ENCODE data around the gene PGAP6.
"Not testable (repeated sequence)": the region's sequence is repeated elsewhere in the genome, so short reads cannot be mapped to it uniquely, and the experiment has no call there.

The PGAP6 gene

GRCh38 chr16:386641-387156 is 4.9 kb upstream of the PGAP6 start:
- Histone ChIP-seq H3K36me3 (ENCODE audit: insufficient read depth, low read depth, low read length) (no peaks in the 10 kb centered on the region), H3K27ac (ENCODE audit: low read length) (no peak overlapping the region), H3K4me3 (ENCODE audit: low read length) (no peak overlapping the region), H3K9ac (ENCODE audit: low read depth, low read length) (no peak overlapping the region), H3K4me1 (ENCODE audit: insufficient read depth, low read length) (peaks cover 11% of the 10 kb centered on the region), H3K9me3 (ENCODE audit: insufficient read depth, low read depth, low read length) (no peaks in the 10 kb centered on the region), H3K27me3 (ENCODE audit: insufficient read depth, low read length) (peaks cover 15% of the 10 kb centered on the region)

GRCh38 chr16:383326-384051 is 1.7 kb upstream of the PGAP6 start:
- Histone ChIP-seq H3K9me3 (ENCODE audit: insufficient read depth, low read depth, low read length) (no peaks in the 10 kb centered on the region), H3K36me3 (ENCODE audit: insufficient read depth, low read depth, low read length) (no peaks in the 10 kb centered on the region), H3K4me3 (ENCODE audit: low read length) (peak overlapping the region; percentile 85), H3K9ac (ENCODE audit: low read depth, low read length) (peak overlapping the region; percentile 73; the same call in 1 of the 2 replicates), H3K27ac (ENCODE audit: low read length) (peak overlapping the region; percentile 20), H3K4me1 (ENCODE audit: insufficient read depth, low read length) (peaks cover 24% of the 10 kb centered on the region), H3K27me3 (ENCODE audit: insufficient read depth, low read length) (peaks cover 15% of the 10 kb centered on the region)

- Histone ChIP-seq H3K4me3 (ENCODE audit: low read length) (peak overlapping the region; percentile 84), H3K9ac (ENCODE audit: low read depth, low read length) (peak overlapping the region; percentile 80; the same call in 1 of the 2 replicates), H3K4me1 (ENCODE audit: insufficient read depth, low read length) (peaks cover 22% of the 10 kb centered on the region; the same call in 1 of the 2 replicates), H3K27ac (ENCODE audit: low read length) (peak overlapping the region; percentile 47), H3K36me3 (ENCODE audit: insufficient read depth, low read depth, low read length) (peaks cover 11% of the 10 kb centered on the region), H3K9me3 (ENCODE audit: insufficient read depth, low read depth, low read length) (no peaks in the 10 kb centered on the region), H3K27me3 (ENCODE audit: insufficient read depth, low read length) (peaks cover 15% of the 10 kb centered on the region)
Measured at GRCh38 chr16:381012-381788, 578 bp downstream of the PGAP6 start.

GRCh38 chr16:380762-381011 is 1.1 kb downstream of the PGAP6 start:
- Histone ChIP-seq H3K27ac (ENCODE audit: low read length) (peak overlapping the region; percentile 47), H3K27me3 (ENCODE audit: insufficient read depth, low read length) (peaks cover 15% of the 10 kb centered on the region), H3K9ac (ENCODE audit: low read depth, low read length) (peak overlapping the region; percentile 80; the same call in 1 of the 2 replicates), H3K36me3 (ENCODE audit: insufficient read depth, low read depth, low read length) (peaks cover 15% of the 10 kb centered on the region), H3K9me3 (ENCODE audit: insufficient read depth, low read depth, low read length) (no peaks in the 10 kb centered on the region), H3K4me3 (ENCODE audit: low read length) (peak overlapping the region; percentile 84), H3K4me1 (ENCODE audit: insufficient read depth, low read length) (peaks cover 22% of the 10 kb centered on the region; the same call in 1 of the 2 replicates)

- H3K9ac ChIP-seq (ENCODE audit: low read depth, low read length) = peak overlapping the region; percentile 80; the same call in 1 of the 2 replicates
- H3K27me3 ChIP-seq (ENCODE audit: insufficient read depth, low read length) = peaks cover 15% of the 10 kb centered on the region
- H3K9me3 ChIP-seq (ENCODE audit: insufficient read depth, low read depth, low read length) = no peaks in the 10 kb centered on the region
- peaks cover 22% of the 10 kb centered on the region; the same call in 1 of the 2 replicates for H3K4me1 ChIP-seq (ENCODE audit: insufficient read depth, low read length)
- H3K36me3 ChIP-seq (ENCODE audit: insufficient read depth, low read depth, low read length) = peaks cover 17% of the 10 kb centered on the region
- H3K4me3 ChIP-seq (ENCODE audit: low read length) = peak overlapping the region; percentile 84; the same call in 1 of the 2 replicates
- no peak overlapping the region for H3K27ac ChIP-seq (ENCODE audit: low read length)
Measured at GRCh38 chr16:379961-380761, 1.6 kb downstream of the PGAP6 start.

GRCh38 chr16:379183-379960 is 2.4 kb downstream of the PGAP6 start:
- Histone ChIP-seq H3K4me3 (ENCODE audit: low read length) (peak overlapping the region; percentile 84; the same call in 1 of the 2 replicates), H3K36me3 (ENCODE audit: insufficient read depth, low read depth, low read length) (peaks cover 25% of the 10 kb centered on the region), H3K27me3 (ENCODE audit: insufficient read depth, low read length) (peaks cover 15% of the 10 kb centered on the region), H3K4me1 (ENCODE audit: insufficient read depth, low read length) (peaks cover 22% of the 10 kb centered on the region; the same call in 1 of the 2 replicates), H3K27ac (ENCODE audit: low read length) (no peak overlapping the region), H3K9me3 (ENCODE audit: insufficient read depth, low read depth, low read length) (no peaks in the 10 kb centered on the region), H3K9ac (ENCODE audit: low read depth, low read length) (peak overlapping the region; percentile 51; the same call in 1 of the 2 replicates)

- Histone ChIP-seq H3K9ac (ENCODE audit: low read depth, low read length) (no peak overlapping the region; the same call in 1 of the 2 replicates), H3K36me3 (ENCODE audit: insufficient read depth, low read depth, low read length) (peaks cover 30% of the 10 kb centered on the region), H3K9me3 (ENCODE audit: insufficient read depth, low read depth, low read length) (no peaks in the 10 kb centered on the region), H3K4me3 (ENCODE audit: low read length) (peak overlapping the region; percentile 26; the same call in 1 of the 2 replicates), H3K27me3 (ENCODE audit: insufficient read depth, low read length) (peaks cover 15% of the 10 kb centered on the region), H3K27ac (ENCODE audit: low read length) (no peak overlapping the region), H3K4me1 (ENCODE audit: insufficient read depth, low read length) (peaks cover 17% of the 10 kb centered on the region; the same call in 1 of the 2 replicates)
Measured at GRCh38 chr16:378821-379182, 3.0 kb downstream of the PGAP6 start.

- peaks cover 15% of the 10 kb centered on the region; the same call in 1 of the 2 replicates for H3K4me1 ChIP-seq (ENCODE audit: insufficient read depth, low read length)
- H3K4me3 ChIP-seq (ENCODE audit: low read length) = peak overlapping the region; percentile 26; the same call in 1 of the 2 replicates
- not testable (repeated sequence) for H3K27ac ChIP-seq (ENCODE audit: low read length); H3K9me3 ChIP-seq (ENCODE audit: insufficient read depth, low read depth, low read length); H3K9ac ChIP-seq (ENCODE audit: low read depth, low read length)
- H3K27me3 ChIP-seq (ENCODE audit: insufficient read depth, low read length) = peaks cover 10% of the 10 kb centered on the region
- H3K36me3 ChIP-seq (ENCODE audit: insufficient read depth, low read depth, low read length) = peaks cover 36% of the 10 kb centered on the region
Measured at GRCh38 chr16:378113-378820, 3.5 kb downstream of the PGAP6 start.

GRCh38 chr16:377419-377951 is 4.3 kb downstream of the PGAP6 start:
- no peaks in the 10 kb centered on the region for H3K9me3 ChIP-seq (ENCODE audit: insufficient read depth, low read depth, low read length)
- no peak overlapping the region for H3K9ac ChIP-seq (ENCODE audit: low read depth, low read length)
- no peak overlapping the region for H3K4me3 ChIP-seq (ENCODE audit: low read length)
- H3K4me1 ChIP-seq (ENCODE audit: insufficient read depth, low read length) = peaks cover 13% of the 10 kb centered on the region; the same call in 1 of the 2 replicates
- H3K27ac ChIP-seq (ENCODE audit: low read length) = no peak overlapping the region
- H3K27me3 ChIP-seq (ENCODE audit: insufficient read depth, low read length) = peaks cover 4% of the 10 kb centered on the region
- peaks cover 44% of the 10 kb centered on the region for H3K36me3 ChIP-seq (ENCODE audit: insufficient read depth, low read depth, low read length)

- H3K4me3 ChIP-seq (ENCODE audit: low read length) = no peak overlapping the region
- H3K27me3 ChIP-seq (ENCODE audit: insufficient read depth, low read length) = no peaks in the 10 kb centered on the region
- H3K27ac ChIP-seq (ENCODE audit: low read length) = no peak overlapping the region
- H3K9ac ChIP-seq (ENCODE audit: low read depth, low read length) = no peak overlapping the region
- peaks cover 49% of the 10 kb centered on the region for H3K36me3 ChIP-seq (ENCODE audit: insufficient read depth, low read depth, low read length)
- H3K4me1 ChIP-seq (ENCODE audit: insufficient read depth, low read length) = peaks cover 13% of the 10 kb centered on the region; the same call in 1 of the 2 replicates
- H3K9me3 ChIP-seq (ENCODE audit: insufficient read depth, low read depth, low read length) = no peaks in the 10 kb centered on the region
Measured at GRCh38 chr16:376817-377418, 4.9 kb downstream of the PGAP6 start.

Measured in iPS-20b (cell line).